ENCODE data around the gene SCAMP4. TPM values are rescaled to one million over a fixed set of nuclear protein-coding genes. Genes with fewer than 3 reads are reported as not detected.
A peak's percentile ranks its signal among the peaks of the same experiment; 100 is the strongest.

The SCAMP4 gene
- total and polyA plus RNA-seq, 2 of the 13 experiments (the other 11 are each of a cell fraction or from before 2014, with no cell fraction given), result 10.7 to 13.7 TPM

DNA sequence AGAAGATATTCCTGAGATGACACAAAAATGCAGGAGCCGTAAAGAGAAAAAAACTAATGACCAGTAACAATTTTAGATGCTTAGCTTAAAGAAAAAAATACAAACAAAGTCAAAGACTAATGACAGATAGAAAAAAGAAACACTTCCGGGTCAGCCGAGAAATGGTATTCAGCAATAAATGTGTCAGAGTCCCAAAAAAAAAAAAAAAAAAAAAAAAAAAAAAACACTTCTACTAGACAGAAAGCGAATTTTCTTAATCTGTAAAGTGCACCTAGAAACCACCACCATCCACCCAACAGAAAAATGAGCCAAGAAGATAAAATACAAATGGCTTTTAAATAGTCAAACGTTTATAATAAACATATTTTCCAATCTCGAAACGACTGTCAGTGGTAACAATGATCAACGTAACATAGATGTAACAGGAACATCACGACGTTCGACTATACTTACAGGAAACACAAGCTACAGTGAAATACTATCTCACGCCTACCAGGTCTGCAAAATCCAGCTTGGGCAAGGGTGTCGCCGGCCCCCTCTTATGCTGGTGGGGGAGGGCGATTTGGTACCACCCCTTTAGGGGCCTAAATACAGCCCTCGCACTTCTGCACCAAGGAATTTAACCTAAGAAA, 30.5 kb upstream of the SCAMP4 start:
- Histone ChIP-seq H3K9ac (ENCODE audit: insufficient read depth, low read depth, low read length) (peak overlapping the region; percentile 91), H3K4me1 (ENCODE audit: insufficient read depth, low read length) (peaks cover 56% of the 10 kb centered on the region), H3K4me3 (replicated peaks in 1 of 3; ENCODE audit: insufficient read depth in 1 of 3, low read depth in 2 of 3, low read length in 3 of 3) (peak overlapping the region; percentile 68 to 99 (median 94)), H3K36me3 (replicated peaks in 1 of 2; ENCODE audit: control insufficient read depth in 1 of 2, insufficient read depth in 2 of 2, low read length in 2 of 2) (peaks cover 0 to 2% of the 10 kb centered on the region in 2 experiments; a peak in 2 of 5 replicates), H3K9me3 (ENCODE audit: low read length) (no peaks in the 10 kb centered on the region), H3K79me2 (ENCODE audit: insufficient read depth, low read length) (peaks cover 32% of the 10 kb centered on the region), H3K27ac (ENCODE audit: extremely low read length, insufficient read depth, low read length) (peak overlapping the region; percentile 79), H3K27me3 (ENCODE audit: control insufficient read depth in 1 of 2, insufficient read depth in 2 of 2, low read length in 2 of 2) (no peaks in the 10 kb centered on the region), H4K20me1 (ENCODE audit: insufficient read depth, low read length) (peaks cover 6% of the 10 kb centered on the region; the same call in 1 of the 2 replicates), H2AFZ (ENCODE audit: low read length) (no peak overlapping the region), H3K4me2 (ENCODE audit: low read depth, low read length) (peak overlapping the region; percentile 97)
- no peak for DNase-seq (ENCODE audit: low spot score)
- ATAC-seq, result no peak
- TF ChIP-seq, protein P1, sequence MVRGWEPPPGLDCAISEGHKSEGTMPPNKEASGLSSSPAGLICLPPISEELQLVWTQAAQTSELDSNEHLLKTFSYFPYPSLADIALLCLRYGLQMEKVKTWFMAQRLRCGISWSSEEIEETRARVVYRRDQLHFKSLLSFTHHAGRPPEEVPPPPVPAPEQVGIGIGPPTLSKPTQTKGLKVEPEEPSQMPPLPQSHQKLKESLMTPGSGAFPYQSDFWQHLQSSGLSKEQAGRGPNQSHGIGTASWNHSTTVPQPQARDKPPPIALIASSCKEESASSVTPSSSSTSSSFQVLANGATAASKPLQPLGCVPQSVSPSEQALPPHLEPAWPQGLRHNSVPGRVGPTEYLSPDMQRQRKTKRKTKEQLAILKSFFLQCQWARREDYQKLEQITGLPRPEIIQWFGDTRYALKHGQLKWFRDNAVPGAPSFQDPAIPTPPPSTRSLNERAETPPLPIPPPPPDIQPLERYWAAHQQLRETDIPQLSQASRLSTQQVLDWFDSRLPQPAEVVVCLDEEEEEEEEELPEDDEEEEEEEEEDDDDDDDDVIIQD (CRISPR knock-in tag; IDR thresholded peaks at IDR 0.05; ENCODE audit: low read depth), result no peak
- no peak for TF ChIP-seq ZNF773 (CRISPR knock-in tag; IDR thresholded peaks at IDR 0.05; ENCODE audit: borderline replicate concordance)
- no peak for TF ChIP-seq GABPA (IDR thresholded peaks at IDR 0.05; ENCODE audit: low read depth, low read length)
- TF ChIP-seq GABPA (CRISPR knock-in tag; IDR thresholded peaks at IDR 0.05; ENCODE audit: low read depth), result peak; percentile 66; the same call in 1 of the 2 replicates
- no peak for TF ChIP-seq ZNF629 (CRISPR knock-in tag; conservative IDR thresholded peaks at IDR 0.05)
- TF ChIP-seq ZNF564 (CRISPR knock-in tag; IDR thresholded peaks at IDR 0.05), result no peak
- TF ChIP-seq, protein P2, sequence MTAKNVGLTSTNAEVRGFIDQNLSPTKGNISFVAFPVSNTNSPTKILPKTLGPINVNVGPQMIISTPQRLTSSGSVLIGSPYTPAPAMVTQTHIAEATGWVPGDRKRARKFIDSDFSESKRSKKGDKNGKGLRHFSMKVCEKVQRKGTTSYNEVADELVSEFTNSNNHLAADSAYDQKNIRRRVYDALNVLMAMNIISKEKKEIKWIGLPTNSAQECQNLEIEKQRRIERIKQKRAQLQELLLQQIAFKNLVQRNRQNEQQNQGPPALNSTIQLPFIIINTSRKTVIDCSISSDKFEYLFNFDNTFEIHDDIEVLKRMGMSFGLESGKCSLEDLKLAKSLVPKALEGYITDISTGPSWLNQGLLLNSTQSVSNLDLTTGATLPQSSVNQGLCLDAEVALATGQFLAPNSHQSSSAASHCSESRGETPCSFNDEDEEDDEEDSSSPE (CRISPR knock-in tag; IDR thresholded peaks at IDR 0.05), result no peak
- TF ChIP-seq, protein P3, sequence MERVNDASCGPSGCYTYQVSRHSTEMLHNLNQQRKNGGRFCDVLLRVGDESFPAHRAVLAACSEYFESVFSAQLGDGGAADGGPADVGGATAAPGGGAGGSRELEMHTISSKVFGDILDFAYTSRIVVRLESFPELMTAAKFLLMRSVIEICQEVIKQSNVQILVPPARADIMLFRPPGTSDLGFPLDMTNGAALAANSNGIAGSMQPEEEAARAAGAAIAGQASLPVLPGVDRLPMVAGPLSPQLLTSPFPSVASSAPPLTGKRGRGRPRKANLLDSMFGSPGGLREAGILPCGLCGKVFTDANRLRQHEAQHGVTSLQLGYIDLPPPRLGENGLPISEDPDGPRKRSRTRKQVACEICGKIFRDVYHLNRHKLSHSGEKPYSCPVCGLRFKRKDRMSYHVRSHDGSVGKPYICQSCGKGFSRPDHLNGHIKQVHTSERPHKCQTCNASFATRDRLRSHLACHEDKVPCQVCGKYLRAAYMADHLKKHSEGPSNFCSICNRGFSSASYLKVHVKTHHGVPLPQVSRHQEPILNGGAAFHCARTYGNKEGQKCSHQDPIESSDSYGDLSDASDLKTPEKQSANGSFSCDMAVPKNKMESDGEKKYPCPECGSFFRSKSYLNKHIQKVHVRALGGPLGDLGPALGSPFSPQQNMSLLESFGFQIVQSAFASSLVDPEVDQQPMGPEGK (CRISPR knock-in tag; IDR thresholded peaks at IDR 0.05), result 0 out of 2 replicates have a peak, but pooled peaks have one; percentile 3
- TF ChIP-seq MAFG (CRISPR knock-in tag; IDR thresholded peaks at IDR 0.05), result no peak
- no peak for TF ChIP-seq FOXJ3 (CRISPR knock-in tag; IDR thresholded peaks at IDR 0.05; ENCODE audit: borderline replicate concordance)
- no peak for TF ChIP-seq ZNF3 (CRISPR knock-in tag; IDR thresholded peaks at IDR 0.05)
- 0 out of 2 replicates have a peak, but pooled peaks have one; percentile 9 for TF ChIP-seq ZNF501 (CRISPR knock-in tag; IDR thresholded peaks at IDR 0.05)
- TF ChIP-seq MYC (CRISPR knock-in tag; IDR thresholded peaks at IDR 0.05; ENCODE audit: borderline replicate concordance), result no peak
- peak; percentile 71 for TF ChIP-seq NR2C2 (CRISPR knock-in tag; IDR thresholded peaks at IDR 0.05; ENCODE audit: borderline replicate concordance)
- TF ChIP-seq ZFYVE20 (CRISPR knock-in tag; IDR thresholded peaks at IDR 0.05; ENCODE audit: borderline replicate concordance, low read depth), result no peak
- TF ChIP-seq ARHGAP35 (CRISPR knock-in tag; IDR thresholded peaks at IDR 0.05; ENCODE audit: borderline replicate concordance), result no peak
- no peak for TF ChIP-seq KLF13 (CRISPR knock-in tag; IDR thresholded peaks at IDR 0.05)
- TF ChIP-seq, protein P4, sequence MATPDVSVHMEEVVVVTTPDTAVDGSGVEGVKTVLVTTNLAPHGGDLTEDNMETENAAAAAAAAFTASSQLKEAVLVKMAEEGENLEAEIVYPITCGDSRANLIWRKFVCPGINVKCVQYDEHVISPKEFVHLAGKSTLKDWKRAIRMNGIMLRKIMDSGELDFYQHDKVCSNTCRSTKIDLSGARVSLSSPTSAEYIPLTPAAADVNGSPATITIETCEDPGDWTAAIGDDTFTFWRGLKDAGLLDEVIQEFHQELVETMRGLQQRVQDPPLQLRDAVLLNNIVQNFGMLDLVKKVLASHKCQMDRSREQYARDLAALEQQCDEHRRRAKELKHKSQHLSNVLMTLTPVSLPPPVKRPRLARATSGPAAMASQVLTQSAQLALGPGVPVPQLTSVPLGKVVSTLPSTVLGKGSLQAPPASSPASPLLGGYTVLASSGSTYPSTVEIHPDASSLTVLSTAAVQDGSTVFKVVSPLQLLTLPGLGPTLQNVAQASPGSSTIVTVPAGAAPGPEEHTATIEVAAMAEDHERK (CRISPR knock-in tag; IDR thresholded peaks at IDR 0.05; ENCODE audit: low read depth), result no peak
- in situ Hi-C loops (cut with HindIII; ENCODE audit: extremely low pct_ligation_motif_present, low pct_unique_long_range_greater_than_20kb), result no loop called here
- POLR2A ChIA-PET, result interaction anchor here (0.6 to 2.1 kb wide), 4 partner anchors 8 to 23 kb away, joined by 3 to 13 read pairs (median 8); no protein-coding TSS in a partner anchor
- intact Hi-C loops (cut with micrococcal nuclease; ENCODE audit: unreplicated experiment), result no loop called here
- BruUV-seq (replicated peaks), result no TSS peak
- CTCF ChIA-PET (ENCODE audit: low intra/inter-chr PET ratio, low total read pairs), result no interaction called here
- peak; percentile 52 for FAIRE-seq
- 8% methylated on average over 13 of the region's 16 CpGs for WGBS (ENCODE audit: low lambda C conversion rate)

All from HepG2 (cell line).